ENCODE data around the gene MYO18B. TPM values are rescaled to one million over a fixed set of nuclear protein-coding genes. Genes with fewer than 3 reads are reported as not detected.

The MYO18B gene
- polyA plus RNA-seq, 1 donor (not counting 4 experiments of a cell fraction or from before 2014, with no cell fraction given): not detected

- DNase-seq (ENCODE audit: low read depth, low spot score): no peak
- Histone ChIP-seq H3K9me1 (ENCODE audit: control insufficient read depth, extremely low read depth, insufficient read depth, low read length) (no peaks in the 10 kb centered on the region), H3K79me2 (ENCODE audit: control insufficient read depth, insufficient read depth, low read length) (no peaks in the 10 kb centered on the region), H3K27ac (ENCODE audit: control insufficient read depth, insufficient read depth, low read length) (no peak overlapping the region), H3K36me3 (ENCODE audit: control insufficient read depth in 2 of 2, extremely low read depth in 1 of 2, insufficient read depth in 2 of 2, low read length in 2 of 2) (no peaks in the 10 kb centered on the region), H3K27me3 (ENCODE audit: control insufficient read depth, extremely low read depth, insufficient read depth, low read length) (no peaks in the 10 kb centered on the region), H2AFZ (ENCODE audit: control insufficient read depth, low read length) (no peak overlapping the region), H4K20me1 (ENCODE audit: control insufficient read depth, extremely low read depth, insufficient read depth, low read length) (no peaks in the 10 kb centered on the region), H3K4me1 (ENCODE audit: control insufficient read depth, extremely low read depth, insufficient read depth, low read length) (no peaks in the 10 kb centered on the region), H3K4me2 (ENCODE audit: control insufficient read depth, extremely low read depth, insufficient read depth, low read depth, low read length) (no peak overlapping the region), H3K9me3 (ENCODE audit: control insufficient read depth, low read depth, low read length) (no peaks in the 10 kb centered on the region), H3K4me3 (ENCODE audit: control insufficient read depth in 2 of 3, extremely low read depth in 1 of 3, insufficient read depth in 2 of 3, low read depth in 1 of 3, low read length in 3 of 3) (no peak overlapping the region), H3K9ac (ENCODE audit: control insufficient read depth, extremely low read depth, insufficient read depth, low read length) (no peak overlapping the region)
- no peak for FAIRE-seq
- dilution Hi-C loops (cut with MboI; ENCODE audit: extremely low pct_ligation_motif_present, low sequenced_read_pairs): no loop called here
- TF ChIP-seq, protein P1, sequence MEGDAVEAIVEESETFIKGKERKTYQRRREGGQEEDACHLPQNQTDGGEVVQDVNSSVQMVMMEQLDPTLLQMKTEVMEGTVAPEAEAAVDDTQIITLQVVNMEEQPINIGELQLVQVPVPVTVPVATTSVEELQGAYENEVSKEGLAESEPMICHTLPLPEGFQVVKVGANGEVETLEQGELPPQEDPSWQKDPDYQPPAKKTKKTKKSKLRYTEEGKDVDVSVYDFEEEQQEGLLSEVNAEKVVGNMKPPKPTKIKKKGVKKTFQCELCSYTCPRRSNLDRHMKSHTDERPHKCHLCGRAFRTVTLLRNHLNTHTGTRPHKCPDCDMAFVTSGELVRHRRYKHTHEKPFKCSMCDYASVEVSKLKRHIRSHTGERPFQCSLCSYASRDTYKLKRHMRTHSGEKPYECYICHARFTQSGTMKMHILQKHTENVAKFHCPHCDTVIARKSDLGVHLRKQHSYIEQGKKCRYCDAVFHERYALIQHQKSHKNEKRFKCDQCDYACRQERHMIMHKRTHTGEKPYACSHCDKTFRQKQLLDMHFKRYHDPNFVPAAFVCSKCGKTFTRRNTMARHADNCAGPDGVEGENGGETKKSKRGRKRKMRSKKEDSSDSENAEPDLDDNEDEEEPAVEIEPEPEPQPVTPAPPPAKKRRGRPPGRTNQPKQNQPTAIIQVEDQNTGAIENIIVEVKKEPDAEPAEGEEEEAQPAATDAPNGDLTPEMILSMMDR (optimal IDR thresholded peaks at IDR 0.05 in 1 of 3, IDR thresholded peaks at IDR 0.05 in 1 of 3, conservative IDR thresholded peaks at IDR 0.05 in 1 of 3; ENCODE audit: extremely low read depth in 1 of 3, insufficient read depth in 2 of 3, low read length in 3 of 3): no peak
- no peak for TF ChIP-seq EZH2 (IDR thresholded peaks at IDR 0.05; ENCODE audit: low read length)
Observed at GRCh38 chr22:25953919-25954318, 211.9 kb downstream of the MYO18B start.

DNA sequence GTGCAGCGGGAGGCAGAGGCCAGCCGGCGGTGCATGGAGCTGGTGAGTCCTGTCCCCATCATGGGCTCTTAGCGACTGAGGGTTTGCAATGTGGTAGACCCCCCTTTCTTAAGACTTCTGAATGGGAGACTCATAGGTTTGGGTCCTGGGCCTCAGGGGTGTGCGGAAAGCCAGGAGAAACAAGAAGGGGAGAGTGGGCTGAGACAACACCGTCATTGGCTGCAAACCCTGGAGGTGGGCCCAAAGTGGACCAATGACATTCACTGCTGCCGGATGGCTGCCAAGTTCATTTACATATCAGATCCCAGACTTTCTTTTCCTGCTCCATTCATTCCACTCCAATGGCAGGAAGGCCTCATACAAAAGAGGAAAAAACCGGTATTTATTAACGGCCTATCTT, 213.3 kb downstream of the MYO18B start:
- no peak overlapping the region for H3K9ac ChIP-seq (ENCODE audit: control insufficient read depth, extremely low read depth, insufficient read depth, low read length)
- H3K27me3 ChIP-seq (ENCODE audit: control insufficient read depth, extremely low read depth, insufficient read depth, low read length): no peaks in the 10 kb centered on the region
- H3K27ac ChIP-seq (ENCODE audit: control insufficient read depth, insufficient read depth, low read length): no peak overlapping the region
- FAIRE-seq (no peak), DNase-seq (ENCODE audit: low read depth, low spot score) (no peak)
- H3K4me1 ChIP-seq (ENCODE audit: control insufficient read depth, extremely low read depth, insufficient read depth, low read length): no peaks in the 10 kb centered on the region
- no peak overlapping the region for H3K4me3 ChIP-seq (ENCODE audit: control insufficient read depth in 2 of 3, extremely low read depth in 1 of 3, insufficient read depth in 2 of 3, low read depth in 1 of 3, low read length in 3 of 3)
- H4K20me1 ChIP-seq (ENCODE audit: control insufficient read depth, extremely low read depth, insufficient read depth, low read length): no peaks in the 10 kb centered on the region
- H3K4me2 ChIP-seq (ENCODE audit: control insufficient read depth, extremely low read depth, insufficient read depth, low read depth, low read length): no peak overlapping the region
- H3K36me3 ChIP-seq (ENCODE audit: control insufficient read depth in 2 of 2, extremely low read depth in 1 of 2, insufficient read depth in 2 of 2, low read length in 2 of 2): no peaks in the 10 kb centered on the region
- dilution Hi-C loops (cut with MboI; ENCODE audit: extremely low pct_ligation_motif_present, low sequenced_read_pairs): no loop called here
- no peak overlapping the region for H2AFZ ChIP-seq (ENCODE audit: control insufficient read depth, low read length)
- no peak for TF ChIP-seq EZH2 (IDR thresholded peaks at IDR 0.05; ENCODE audit: low read length)
- TF ChIP-seq, protein P1 (optimal IDR thresholded peaks at IDR 0.05 in 1 of 3, IDR thresholded peaks at IDR 0.05 in 1 of 3, conservative IDR thresholded peaks at IDR 0.05 in 1 of 3; ENCODE audit: extremely low read depth in 1 of 3, insufficient read depth in 2 of 3, low read length in 3 of 3): no peak
- no peaks in the 10 kb centered on the region for H3K9me1 ChIP-seq (ENCODE audit: control insufficient read depth, extremely low read depth, insufficient read depth, low read length)
- no peaks in the 10 kb centered on the region for H3K79me2 ChIP-seq (ENCODE audit: control insufficient read depth, insufficient read depth, low read length)
- no peaks in the 10 kb centered on the region for H3K9me3 ChIP-seq (ENCODE audit: control insufficient read depth, low read depth, low read length)

All from keratinocyte (primary cell).